ENCODE measurements around the gene PTH2.

PTH2 gene

GRCh38 chr19:49469828-49470614 is 46.8 kb upstream of the PTH2 start:
- 0 out of 2 replicates have a peak, but pooled peaks cover 5% of the 10 kb centered on the region for H3F3A ChIP-seq (ENCODE audit: insufficient read depth, low read length)
- peak; percentile 43 for DNase-seq
- H3K9ac ChIP-seq (ENCODE audit: low read length): no peak overlapping the region
- TF ChIP-seq CTCF (IDR thresholded peaks at IDR 0.05; ENCODE audit: low read length) (peak; percentile 35), EZH2phosphoT487 (IDR thresholded peaks at IDR 0.05; ENCODE audit: low read length) (no peak)
- no peaks in the 10 kb centered on the region for H3K9me2 ChIP-seq (replicated peaks; ENCODE audit: insufficient read depth, low read length)
- H3K27ac ChIP-seq (ENCODE audit: low read length): peak overlapping the region; percentile 21; the same call in 1 of the 2 replicates
- peaks cover 15% of the 10 kb centered on the region for H3K4me1 ChIP-seq (ENCODE audit: low read length)
- H3K9me3 ChIP-seq (replicated peaks; ENCODE audit: insufficient read depth, low read length): no peaks in the 10 kb centered on the region
- peaks cover 4% of the 10 kb centered on the region for H3K79me2 ChIP-seq (ENCODE audit: low read length)
- no peak overlapping the region for H2AFZ ChIP-seq (ENCODE audit: low read length)
- H3K4me2 ChIP-seq (ENCODE audit: low read depth, low read length): no peak overlapping the region
- no peaks in the 10 kb centered on the region for H3K36me3 ChIP-seq (replicated peaks; ENCODE audit: insufficient read depth, low read length)
- no peaks in the 10 kb centered on the region for H3K27me3 ChIP-seq (replicated peaks; ENCODE audit: insufficient read depth, low read length)
- H3K4me3 ChIP-seq (ENCODE audit: low read length): no peak overlapping the region
- no peaks in the 10 kb centered on the region for H4K20me1 ChIP-seq (ENCODE audit: insufficient read depth, low read length)

- H3K4me2 ChIP-seq (ENCODE audit: low read depth, low read length): no peak overlapping the region
- no peaks in the 10 kb centered on the region for H3K36me3 ChIP-seq (replicated peaks; ENCODE audit: insufficient read depth, low read length)
- TF ChIP-seq CTCF (IDR thresholded peaks at IDR 0.05; ENCODE audit: low read length) (no peak), EZH2phosphoT487 (IDR thresholded peaks at IDR 0.05; ENCODE audit: low read length) (no peak), EZH2 (optimal IDR thresholded peaks at IDR 0.05; ENCODE audit: low read depth, low read length) (no peak)
- peaks cover 15% of the 10 kb centered on the region for H3K4me1 ChIP-seq (ENCODE audit: low read length)
- H4K20me1 ChIP-seq (ENCODE audit: insufficient read depth, low read length): no peaks in the 10 kb centered on the region
- H3K9me2 ChIP-seq (replicated peaks; ENCODE audit: insufficient read depth, low read length): no peaks in the 10 kb centered on the region
- no peak overlapping the region for H2AFZ ChIP-seq (ENCODE audit: low read length)
- peak; percentile 94 for DNase-seq
- no peaks in the 10 kb centered on the region for H3K9me3 ChIP-seq (replicated peaks; ENCODE audit: insufficient read depth, low read length)
- H3K27ac ChIP-seq (ENCODE audit: low read length): peak overlapping the region; percentile 67; the same call in 1 of the 2 replicates
- H3K9ac ChIP-seq (ENCODE audit: low read length): no peak overlapping the region
- no peak overlapping the region for H3K4me3 ChIP-seq (ENCODE audit: low read length)
- no peaks in the 10 kb centered on the region for H3K79me2 ChIP-seq (ENCODE audit: low read length)
- 0 out of 2 replicates have a peak, but pooled peaks cover 5% of the 10 kb centered on the region for H3F3A ChIP-seq (ENCODE audit: insufficient read depth, low read length)
- no peaks in the 10 kb centered on the region for H3K27me3 ChIP-seq (replicated peaks; ENCODE audit: insufficient read depth, low read length)
Measured at GRCh38 chr19:49468746-49469447, 45.7 kb upstream of the PTH2 start.

GRCh38 chr19:49468199-49468598 is 45.0 kb upstream of the PTH2 start:
- no peaks in the 10 kb centered on the region for H3K79me2 ChIP-seq (ENCODE audit: low read length)
- no peak overlapping the region for H2AFZ ChIP-seq (ENCODE audit: low read length)
- 0 out of 2 replicates have a peak, but pooled peaks cover 5% of the 10 kb centered on the region for H3F3A ChIP-seq (ENCODE audit: insufficient read depth, low read length)
- H3K36me3 ChIP-seq (replicated peaks; ENCODE audit: insufficient read depth, low read length): no peaks in the 10 kb centered on the region
- no peak overlapping the region for H3K9ac ChIP-seq (ENCODE audit: low read length)
- H3K27me3 ChIP-seq (replicated peaks; ENCODE audit: insufficient read depth, low read length): no peaks in the 10 kb centered on the region
- no peaks in the 10 kb centered on the region for H3K9me3 ChIP-seq (replicated peaks; ENCODE audit: insufficient read depth, low read length)
- no peak overlapping the region for H3K4me2 ChIP-seq (ENCODE audit: low read depth, low read length)
- H3K4me3 ChIP-seq (ENCODE audit: low read length): no peak overlapping the region
- no peaks in the 10 kb centered on the region for H4K20me1 ChIP-seq (ENCODE audit: insufficient read depth, low read length)
- TF ChIP-seq CTCF (IDR thresholded peaks at IDR 0.05; ENCODE audit: low read length): no peak
- TF ChIP-seq EZH2phosphoT487 (IDR thresholded peaks at IDR 0.05; ENCODE audit: low read length): no peak
- TF ChIP-seq EZH2 (optimal IDR thresholded peaks at IDR 0.05; ENCODE audit: low read depth, low read length): no peak
- peak overlapping the region; percentile 67; the same call in 1 of the 2 replicates for H3K27ac ChIP-seq (ENCODE audit: low read length)
- H3K4me1 ChIP-seq (ENCODE audit: low read length): peaks cover 13% of the 10 kb centered on the region
- no peaks in the 10 kb centered on the region for H3K9me2 ChIP-seq (replicated peaks; ENCODE audit: insufficient read depth, low read length)
- DNase-seq: no peak

Measured in MM.1S (cell line).